ENCODE measurements around the gene SLC25A22. TPM values are rescaled to one million over a fixed set of nuclear protein-coding genes. Genes with fewer than 3 reads are reported as not detected.

The SLC25A22 gene
- polyA plus RNA-seq, 2 of the 4 experiments (the other 2 are of a cell fraction) = 13.5 to 18.7 TPM

GRCh38 chr11:834371-835316 is 36.6 kb upstream of the SLC25A22 start:
- Histone ChIP-seq H3K27ac (peak overlapping the region; percentile 98 to 100), H3K4me3 (peak overlapping the region; percentile 86), H3K4me2 (peak overlapping the region; percentile 88), H3K4me1 (peaks cover 71% of the 10 kb centered on the region), H3K9me3 (no peaks in the 10 kb centered on the region)
- ChIA-PET POLR2A (interaction anchor here (0.6 to 5.1 kb wide), 10 partner anchors 9 to 38 kb away, joined by 3 to 52 read pairs (median 4); partner anchors contain the start of genes PNPLA2, POLR2L, RPLP2 and TSPAN4), CTCF (interaction anchor here (0.8 to 2.4 kb wide), 5 partner anchors 10 to 19 kb away, joined by 3 to 10 read pairs (median 6); partner anchors contain the start of gene PNPLA2)
- ATAC-seq = peak; percentile 52 to 68
- peak; percentile 81 to 95 for DNase-seq (ENCODE audit: low read depth in 1 of 2, low spot score in 1 of 2)
- 2% methylated on average over 31 of the region's 31 CpGs for WGBS (ENCODE audit: missing lambda C conversion rate)
- FAIRE-seq = no peak
- no peak for TF ChIP-seq RNF2 (IDR thresholded peaks at IDR 0.05; ENCODE audit: borderline replicate concordance, low read depth)
- no peak for TF ChIP-seq CHD4 (IDR thresholded peaks at IDR 0.05; ENCODE audit: borderline replicate concordance)
- no peak for TF ChIP-seq HMGXB4 (CRISPR knock-in tag; IDR thresholded peaks at IDR 0.05; ENCODE audit: borderline replicate concordance)
- TF ChIP-seq POLR2AphosphoS2 (conservative IDR thresholded peaks at IDR 0.05; ENCODE audit: low read length) = no peak; the same call in 1 of the 2 replicates
- TF ChIP-seq SMC3 (IDR thresholded peaks at IDR 0.05) = no peak
- no peak for TF ChIP-seq CTCF (IDR thresholded peaks at IDR 0.05)
- 0 out of 2 replicates have a peak, but pooled peaks have one; percentile 39 for TF ChIP-seq MAZ (IDR thresholded peaks at IDR 0.05; ENCODE audit: borderline replicate concordance, low read depth, low read length)
- TF ChIP-seq RFX5 (IDR thresholded peaks at IDR 0.05) = no peak
- peak; percentile 73 for TF ChIP-seq MAX (IDR thresholded peaks at IDR 0.05)
- no peak for TF ChIP-seq HES2 (IDR thresholded peaks at IDR 0.05)
- no peak for TF ChIP-seq HDAC2 (IDR thresholded peaks at IDR 0.05)
- peak; percentile 77 for TF ChIP-seq PBX3 (IDR thresholded peaks at IDR 0.05)
- no peak for TF ChIP-seq KDM1A (IDR thresholded peaks at IDR 0.05; ENCODE audit: low read depth)
- no peak for TF ChIP-seq KDM5A (IDR thresholded peaks at IDR 0.05)
- TF ChIP-seq ESRRA (IDR thresholded peaks at IDR 0.05; ENCODE audit: borderline replicate concordance, low read length) = no peak
- no peak for TF ChIP-seq NPAS2 (CRISPR knock-in tag; IDR thresholded peaks at IDR 0.05; ENCODE audit: borderline replicate concordance)
- no peak for TF ChIP-seq CBX8 (IDR thresholded peaks at IDR 0.05)
- TF ChIP-seq ELK1 (IDR thresholded peaks at IDR 0.05; ENCODE audit: low read depth, low read length) = no peak
- no peak; a peak in 1 of 5 replicates for TF ChIP-seq EP300 (IDR thresholded peaks at IDR 0.05)
- TF ChIP-seq POLR2A (IDR thresholded peaks at IDR 0.05; ENCODE audit: low read length) = peak; percentile 6
- TF ChIP-seq TP53 (CRISPR knock-in tag; IDR thresholded peaks at IDR 0.05) = 0 out of 2 replicates have a peak, but pooled peaks have one; percentile 39
- no peak for TF ChIP-seq EHMT2 (IDR thresholded peaks at IDR 0.05; ENCODE audit: low read depth)
- TF ChIP-seq RAD21 (conservative IDR thresholded peaks at IDR 0.05 in 1 of 2, IDR thresholded peaks at IDR 0.05 in 1 of 2) = no peak
- peak; percentile 42 for TF ChIP-seq FOSB (CRISPR knock-in tag; IDR thresholded peaks at IDR 0.05)
- no peak for TF ChIP-seq ZFP36 (IDR thresholded peaks at IDR 0.05; ENCODE audit: borderline replicate concordance, partially characterized antibody)
- TF ChIP-seq FOXS1 (CRISPR knock-in tag; IDR thresholded peaks at IDR 0.05) = no peak
- TF ChIP-seq CHD2 (IDR thresholded peaks at IDR 0.05; ENCODE audit: low read length, partially characterized antibody) = no peak
- no peak for TF ChIP-seq ZC3H11A (IDR thresholded peaks at IDR 0.05)
- TF ChIP-seq BHLHE40 (IDR thresholded peaks at IDR 0.05; ENCODE audit: low read depth, low read length) = no peak
- TF ChIP-seq MAFK (IDR thresholded peaks at IDR 0.05; ENCODE audit: partially characterized antibody) = peak; percentile 82
- TF ChIP-seq PHF8 (IDR thresholded peaks at IDR 0.05; ENCODE audit: borderline replicate concordance, low read depth) = no peak
- peak; percentile 72; the same call in 1 of the 2 replicates for TF ChIP-seq RARB (CRISPR knock-in tag; IDR thresholded peaks at IDR 0.05)
- no peak for TF ChIP-seq HEYL (CRISPR knock-in tag; IDR thresholded peaks at IDR 0.05)

All from A549 (cell line).